ENCODE measurements around the gene MBNL1. TPM values are rescaled to one million over a fixed set of nuclear protein-coding genes. Genes with fewer than 3 reads are reported as not detected.

MBNL1 gene
- total RNA-seq, 1 experiment from 2014 or later: 90.5 TPM

DNA sequence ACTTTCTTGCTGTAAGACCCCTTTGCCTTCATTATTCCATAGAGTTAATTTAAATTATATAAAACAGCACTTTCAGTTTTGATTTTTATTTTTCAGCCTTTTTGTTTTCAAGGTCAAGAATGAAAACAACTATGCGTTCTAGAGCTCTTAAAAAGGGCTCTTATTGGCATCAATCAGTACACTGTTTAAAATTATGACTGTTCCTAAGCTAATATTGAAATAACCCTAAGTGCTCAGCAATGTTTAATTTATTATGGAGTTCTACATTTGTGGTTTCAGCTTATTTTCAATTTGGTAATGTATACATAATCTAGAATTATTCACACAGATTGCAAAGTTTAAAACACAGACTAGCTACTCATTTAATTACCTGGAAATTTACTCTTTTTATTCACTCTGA is 179.4 kb downstream of the MBNL1 start:
- no peak for DNase-seq
- Histone ChIP-seq H3K4me1 (no peaks in the 10 kb centered on the region), H3K27ac (no peak overlapping the region)

DNA sequence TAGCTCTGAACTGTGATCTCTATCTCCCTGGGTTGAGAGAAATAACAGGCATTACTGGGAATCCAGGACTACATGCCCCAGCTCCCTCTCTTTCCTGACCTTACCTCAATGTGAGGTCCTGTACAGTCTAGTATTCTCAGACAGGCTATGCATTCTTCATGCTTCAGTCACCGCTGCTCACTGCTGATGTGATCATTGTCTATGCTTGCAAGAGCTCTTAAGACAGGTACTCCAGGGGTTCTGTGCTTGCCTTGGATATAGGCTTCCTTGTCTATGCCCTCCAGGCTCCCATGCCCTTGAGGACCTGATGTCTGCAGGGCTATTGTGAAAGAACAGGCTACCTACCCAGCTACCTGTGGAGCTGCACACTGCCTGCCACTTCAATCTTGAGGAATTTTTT is 183.6 kb downstream of the MBNL1 start:
- Histone ChIP-seq H3K27me3 (no peaks in the 10 kb centered on the region), H3K9me3 (replicated peaks) (no peaks in the 10 kb centered on the region), H3K27ac (no peak overlapping the region), H3K4me1 (no peaks in the 10 kb centered on the region), H3K36me3 (peaks cover 5% of the 10 kb centered on the region; the same call in 1 of the 2 replicates), H3K4me3 (no peak overlapping the region)
- DNase-seq: no peak

More for the DNA sequence above, 179.4 kb downstream of the MBNL1 start:
- no peaks in the 10 kb centered on the region for H3K27me3 ChIP-seq
- H3K4me3 ChIP-seq: no peak overlapping the region
- H3K9me3 ChIP-seq (replicated peaks): no peaks in the 10 kb centered on the region
- H3K36me3 ChIP-seq: peaks cover 5% of the 10 kb centered on the region; the same call in 1 of the 2 replicates

DNA sequence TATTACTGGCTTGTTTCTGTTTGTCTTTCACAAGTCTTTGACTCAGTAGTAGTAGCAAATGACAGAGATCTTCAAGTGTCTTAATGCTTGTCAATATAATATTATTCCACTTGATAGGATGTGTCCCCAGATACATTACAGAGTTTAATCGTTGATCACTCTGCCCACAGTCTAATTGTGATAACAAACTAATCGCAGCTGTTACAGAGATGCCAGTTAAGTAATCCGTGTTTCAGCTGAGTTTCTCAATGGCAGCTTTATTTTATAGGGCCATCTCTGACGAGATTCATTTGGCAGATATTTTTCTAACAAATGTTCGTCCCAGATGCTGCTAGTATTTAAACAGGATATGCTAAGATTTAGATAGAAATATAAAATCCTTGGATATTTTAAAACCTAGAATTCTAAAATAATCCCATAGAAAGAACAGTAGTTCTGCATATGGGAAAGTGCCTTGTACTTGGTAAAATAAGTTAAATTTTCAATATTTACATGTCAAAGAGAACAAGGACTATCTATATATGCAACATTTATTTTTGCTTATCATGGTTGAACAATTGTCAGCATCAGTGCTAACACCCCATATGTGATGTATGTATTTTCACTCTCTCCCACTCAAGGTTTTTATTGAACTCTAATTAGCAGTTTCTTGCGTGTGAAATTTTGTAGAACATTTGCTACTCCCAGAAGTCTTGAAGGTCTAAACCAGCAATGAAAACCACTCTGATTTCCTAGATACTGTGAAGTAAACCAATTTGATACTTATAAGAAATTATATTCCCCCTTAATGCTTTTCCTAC is 185.5 kb downstream of the MBNL1 start:
- no peak overlapping the region for H3K4me3 ChIP-seq
- H3K27me3 ChIP-seq: no peaks in the 10 kb centered on the region
- no peak for DNase-seq
- H3K4me1 ChIP-seq: no peaks in the 10 kb centered on the region
- H3K27ac ChIP-seq: no peak overlapping the region
- peaks cover 3% of the 10 kb centered on the region; the same call in 1 of the 2 replicates for H3K36me3 ChIP-seq
- H3K9me3 ChIP-seq (replicated peaks): no peaks in the 10 kb centered on the region

DNA sequence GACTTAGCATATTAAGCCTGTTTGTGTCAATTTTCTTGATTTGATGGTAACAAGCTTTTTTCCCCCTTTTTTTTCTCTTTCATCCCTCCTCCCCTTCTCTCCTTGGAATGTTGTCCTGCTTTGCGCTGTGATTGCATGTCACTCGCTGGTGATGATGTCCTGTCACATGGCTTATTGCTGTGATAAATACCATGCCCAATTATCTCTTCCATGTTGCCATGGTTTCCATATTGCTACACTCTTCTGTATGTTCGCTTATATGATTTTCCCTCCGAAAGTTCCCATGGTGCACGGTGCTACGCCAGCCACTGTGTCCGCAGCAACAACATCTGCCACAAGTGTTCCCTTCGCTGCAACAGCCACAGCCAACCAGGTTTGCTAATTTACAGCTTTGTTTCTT is 187.3 kb downstream of the MBNL1 start:
- no peak for DNase-seq
- no peaks in the 10 kb centered on the region for H3K27me3 ChIP-seq
- H3K4me1 ChIP-seq: peaks cover 4% of the 10 kb centered on the region; the same call in 1 of the 2 replicates
- no peaks in the 10 kb centered on the region for H3K9me3 ChIP-seq (replicated peaks)
- H3K4me3 ChIP-seq: no peak overlapping the region
- no peak overlapping the region for H3K27ac ChIP-seq
- H3K36me3 ChIP-seq: peaks cover 3% of the 10 kb centered on the region; the same call in 1 of the 2 replicates

DNA sequence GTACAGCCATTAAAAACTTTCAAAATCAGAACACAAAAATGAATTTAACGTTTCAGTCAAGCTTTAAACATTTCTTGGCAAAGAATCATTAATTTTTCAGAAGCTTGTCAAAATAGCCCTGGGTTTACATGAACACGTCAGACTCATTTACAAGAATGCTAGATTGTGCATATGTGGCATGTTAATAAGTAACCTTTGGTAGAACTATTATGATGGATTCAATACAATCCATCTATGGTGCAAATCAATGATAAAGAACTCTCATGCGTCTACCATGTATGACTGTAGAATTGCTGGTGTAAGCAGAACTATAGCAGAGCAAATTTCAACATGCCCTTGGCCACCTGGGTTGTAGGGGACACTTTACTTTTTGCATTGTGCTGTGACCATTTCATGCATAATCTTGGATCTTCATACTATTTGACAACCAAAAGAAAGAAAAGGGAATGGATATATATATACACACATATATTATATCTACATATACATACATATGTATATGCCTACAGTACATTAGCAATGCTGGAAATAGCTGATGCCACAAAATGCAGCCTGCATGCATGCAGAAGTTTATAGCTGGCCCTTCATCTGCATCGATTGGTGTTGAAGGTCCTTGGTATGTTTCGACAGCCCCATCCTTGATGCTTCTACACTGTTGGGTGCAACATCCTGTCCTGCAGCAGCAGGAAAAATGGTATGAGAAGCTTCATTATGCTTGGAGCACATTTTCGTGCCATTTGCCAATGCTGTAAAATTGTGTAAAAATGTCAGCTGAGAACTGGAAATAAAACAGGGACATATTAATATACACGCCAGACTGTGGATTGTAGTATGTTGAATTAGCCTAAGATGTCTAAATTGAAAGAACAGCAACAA is 189.0 kb downstream of the MBNL1 start:
- no peaks in the 10 kb centered on the region for H3K9me3 ChIP-seq (replicated peaks)
- peaks cover 8% of the 10 kb centered on the region for H3K36me3 ChIP-seq
- H3K4me1 ChIP-seq: peaks cover 8% of the 10 kb centered on the region; the same call in 1 of the 2 replicates
- DNase-seq: no peak
- H3K27ac ChIP-seq: no peak overlapping the region
- H3K27me3 ChIP-seq: no peaks in the 10 kb centered on the region
- no peak overlapping the region for H3K4me3 ChIP-seq

DNA sequence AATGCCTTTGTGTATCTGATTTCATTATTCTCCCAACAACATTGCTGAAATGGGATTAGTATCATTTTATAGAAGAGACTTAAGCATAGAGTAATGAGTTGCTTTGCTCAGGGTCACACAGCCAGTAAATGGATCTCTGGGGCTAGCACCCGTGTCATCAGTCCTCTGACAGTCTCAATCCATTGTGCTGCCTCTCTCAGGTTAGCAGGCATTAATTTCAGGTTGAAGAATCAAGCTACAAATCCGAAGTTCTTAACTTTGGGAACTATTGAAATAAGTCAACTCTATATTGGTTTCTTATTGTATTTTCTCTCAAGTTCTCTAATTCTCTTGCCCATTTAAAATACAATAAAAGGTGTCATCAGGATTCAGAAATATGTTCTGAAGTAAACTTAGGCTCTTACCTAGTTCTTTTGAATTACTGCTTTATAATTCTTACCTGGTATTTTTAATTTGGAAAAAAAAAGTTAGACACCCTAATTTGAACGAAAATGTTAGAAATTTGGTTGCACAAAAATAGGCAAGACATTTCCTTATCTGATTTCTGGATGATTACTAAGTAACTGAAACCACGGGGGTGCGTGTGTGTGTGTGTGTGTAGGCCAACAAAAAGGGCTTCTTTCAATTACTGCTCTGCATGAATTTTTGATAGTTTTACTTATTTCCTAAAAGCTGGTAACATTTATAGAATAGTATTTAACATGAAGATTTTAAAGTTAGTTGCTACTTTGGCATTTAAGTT is 189.8 kb downstream of the MBNL1 start:
- no peaks in the 10 kb centered on the region for H3K9me3 ChIP-seq (replicated peaks)
- H3K27me3 ChIP-seq: no peaks in the 10 kb centered on the region
- no peak overlapping the region for H3K27ac ChIP-seq
- H3K36me3 ChIP-seq: peaks cover 14% of the 10 kb centered on the region
- H3K4me3 ChIP-seq: no peak overlapping the region
- H3K4me1 ChIP-seq: peaks cover 8% of the 10 kb centered on the region; the same call in 1 of the 2 replicates
- DNase-seq: no peak

DNA sequence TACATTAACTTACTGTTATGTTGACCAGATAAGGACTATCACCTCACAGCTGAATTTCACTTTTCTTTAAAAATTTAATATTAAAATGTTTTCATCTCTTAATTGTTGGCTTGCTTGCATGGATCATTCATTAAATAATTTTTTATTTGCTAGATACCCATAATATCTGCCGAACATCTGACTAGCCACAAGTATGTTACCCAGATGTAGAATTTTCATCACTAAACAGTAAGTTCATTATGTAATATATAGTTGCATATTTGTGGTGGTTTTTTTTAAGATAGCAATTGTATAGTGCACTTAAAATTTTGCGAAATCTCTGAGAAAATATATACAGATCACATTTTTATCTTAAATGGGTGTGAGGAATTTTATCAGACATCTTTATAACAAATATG is 190.4 kb downstream of the MBNL1 start:
- Histone ChIP-seq H3K9me3 (replicated peaks) (no peaks in the 10 kb centered on the region), H3K36me3 (peaks cover 15% of the 10 kb centered on the region), H3K4me3 (no peak overlapping the region), H3K27ac (no peak overlapping the region), H3K4me1 (peaks cover 8% of the 10 kb centered on the region; the same call in 1 of the 2 replicates), H3K27me3 (no peaks in the 10 kb centered on the region)
- no peak for DNase-seq

- no peak overlapping the region for H3K4me3 ChIP-seq
- no peak for DNase-seq
- peaks cover 15% of the 10 kb centered on the region for H3K36me3 ChIP-seq
- no peak overlapping the region for H3K27ac ChIP-seq
- peaks cover 8% of the 10 kb centered on the region; the same call in 1 of the 2 replicates for H3K4me1 ChIP-seq
- H3K9me3 ChIP-seq (replicated peaks): no peaks in the 10 kb centered on the region
- H3K27me3 ChIP-seq: no peaks in the 10 kb centered on the region
Observed at GRCh38 chr3:152459572-152459971, 190.8 kb downstream of the MBNL1 start.

DNA sequence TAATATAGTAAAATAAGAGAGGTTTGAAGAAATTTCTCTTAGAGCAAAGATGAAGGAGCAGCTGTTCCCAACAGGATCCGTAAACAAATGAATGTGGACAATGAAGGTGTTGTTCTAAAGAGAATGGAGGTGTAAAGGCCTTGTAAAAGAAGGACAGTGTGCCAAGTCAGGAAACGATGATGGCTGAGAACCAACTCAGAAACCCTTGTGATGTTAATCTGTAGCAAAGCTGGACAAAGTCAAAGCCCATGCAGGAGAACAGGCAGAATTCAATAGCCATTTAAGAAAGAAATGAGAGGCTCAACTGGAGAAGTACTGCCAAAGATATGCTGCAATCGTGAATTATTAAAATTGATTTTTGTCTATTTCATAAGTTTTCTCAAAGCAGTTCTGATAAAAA is 192.2 kb downstream of the MBNL1 start:
- Histone ChIP-seq H3K27ac (peak overlapping the region; percentile 22), H3K4me3 (no peak overlapping the region), H3K27me3 (no peaks in the 10 kb centered on the region), H3K9me3 (replicated peaks) (no peaks in the 10 kb centered on the region), H3K4me1 (peaks cover 8% of the 10 kb centered on the region; the same call in 1 of the 2 replicates), H3K36me3 (peaks cover 15% of the 10 kb centered on the region)
- DNase-seq: peak; percentile 13 to 70

DNA sequence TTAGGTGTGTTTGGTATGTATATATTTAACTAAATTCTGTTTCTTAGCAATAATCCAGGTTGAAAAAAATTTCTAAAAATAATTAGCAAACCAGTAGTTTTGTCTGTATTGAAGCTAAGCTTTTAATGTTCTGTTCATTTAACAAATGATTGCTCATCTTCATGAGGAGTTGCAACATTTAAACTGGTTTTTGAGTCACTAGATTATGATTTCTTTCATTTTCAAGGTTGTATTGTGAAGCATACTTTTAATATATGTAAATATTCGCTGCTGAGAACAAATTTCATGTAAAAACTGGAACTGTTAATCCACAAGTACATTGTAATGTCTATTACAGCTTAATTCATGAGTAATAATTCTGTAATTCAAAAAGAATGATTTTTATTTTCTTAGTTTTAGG is 192.7 kb downstream of the MBNL1 start:
- H3K27ac ChIP-seq: peak overlapping the region; percentile 22; the same call in 1 of the 2 replicates
- no peak overlapping the region for H3K4me3 ChIP-seq
- no peaks in the 10 kb centered on the region for H3K9me3 ChIP-seq (replicated peaks)
- DNase-seq: no peak
- H3K27me3 ChIP-seq: no peaks in the 10 kb centered on the region
- H3K4me1 ChIP-seq: peaks cover 8% of the 10 kb centered on the region; the same call in 1 of the 2 replicates
- H3K36me3 ChIP-seq: peaks cover 15% of the 10 kb centered on the region

GRCh38 chr3:152466784-152467183 is 198.1 kb downstream of the MBNL1 start:
- H3K4me1 ChIP-seq: no peaks in the 10 kb centered on the region; the same call in 1 of the 2 replicates
- peak in 1 of 2 experiments; percentile 26 for DNase-seq
- no peak overlapping the region for H3K27ac ChIP-seq
- no peaks in the 10 kb centered on the region for H3K27me3 ChIP-seq
- H3K4me3 ChIP-seq: no peak overlapping the region
- no peaks in the 10 kb centered on the region for H3K9me3 ChIP-seq (replicated peaks)
- H3K36me3 ChIP-seq: peaks cover 12% of the 10 kb centered on the region

GRCh38 chr3:152469248-152470025 is 200.7 kb downstream of the MBNL1 start:
- H3K27ac ChIP-seq: no peak overlapping the region
- DNase-seq: no peak
- H3K4me1 ChIP-seq: no peaks in the 10 kb centered on the region
- H3K36me3 ChIP-seq: no peaks in the 10 kb centered on the region
- no peak overlapping the region for H3K4me3 ChIP-seq
- H3K9me3 ChIP-seq (replicated peaks): no peaks in the 10 kb centered on the region
- no peaks in the 10 kb centered on the region for H3K27me3 ChIP-seq

DNA sequence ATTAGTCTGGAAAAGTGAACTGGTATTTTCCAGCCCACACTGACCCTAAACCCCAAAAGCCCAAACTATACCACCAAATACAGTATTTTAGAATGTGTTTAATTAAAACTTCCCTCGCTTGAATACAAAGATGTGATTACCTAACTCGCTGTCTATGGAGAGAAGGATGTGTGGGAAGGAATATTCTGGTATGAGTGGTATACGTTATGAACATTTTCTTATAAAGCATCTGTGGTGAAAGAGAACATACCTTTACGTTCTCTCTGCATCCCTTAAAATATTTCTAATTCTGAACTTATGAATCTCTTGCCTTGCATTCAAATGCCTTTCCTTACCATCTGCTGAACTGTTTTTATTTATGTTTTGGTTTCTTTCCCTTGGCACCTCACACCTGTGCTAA is 201.4 kb downstream of the MBNL1 start:
- Histone ChIP-seq H3K27me3 (no peaks in the 10 kb centered on the region), H3K4me3 (no peak overlapping the region), H3K9me3 (replicated peaks) (no peaks in the 10 kb centered on the region), H3K27ac (no peak overlapping the region), H3K36me3 (no peaks in the 10 kb centered on the region), H3K4me1 (no peaks in the 10 kb centered on the region)
- no peak for DNase-seq

DNA sequence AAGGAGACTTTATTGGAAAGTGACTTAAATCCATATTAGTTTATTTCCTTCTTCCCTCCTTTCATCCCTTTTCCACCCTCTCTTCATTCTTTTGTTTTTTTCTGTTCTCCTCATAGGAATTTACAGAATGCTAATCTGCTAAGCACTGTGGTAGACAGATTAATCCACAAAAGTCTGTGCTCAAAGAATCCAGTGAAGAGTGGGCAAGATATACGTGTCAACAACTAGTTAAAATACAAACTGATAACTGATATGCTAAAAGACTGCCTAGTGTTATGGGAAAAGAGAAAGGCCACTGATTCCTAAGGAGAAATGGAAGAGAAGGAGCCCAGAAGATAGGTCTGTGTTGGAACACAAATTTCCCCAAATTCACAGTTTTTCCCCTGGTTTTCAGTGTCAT is 202.2 kb downstream of the MBNL1 start:
- no peak overlapping the region for H3K27ac ChIP-seq
- no peaks in the 10 kb centered on the region for H3K4me1 ChIP-seq
- no peaks in the 10 kb centered on the region; the same call in 1 of the 2 replicates for H3K9me3 ChIP-seq (replicated peaks)
- H3K4me3 ChIP-seq: no peak overlapping the region
- no peaks in the 10 kb centered on the region for H3K36me3 ChIP-seq
- H3K27me3 ChIP-seq: no peaks in the 10 kb centered on the region
- no peak for DNase-seq
